ENCODE results near the gene KCNH3. TPM values are rescaled to one million over a fixed set of nuclear protein-coding genes. Genes with fewer than 3 reads are reported as not detected.
"Not testable (repeated sequence)": the region's sequence is repeated elsewhere in the genome, so short reads cannot be mapped to it uniquely, and the experiment has no call there.

KCNH3 gene
- total RNA-seq, 1 donor from 2014 or later = 2.3 TPM

- no peaks in the 10 kb centered on the region for H3K9me3 ChIP-seq
- H3K4me3 ChIP-seq = no peak overlapping the region
- H3K36me3 ChIP-seq = peaks cover 38% of the 10 kb centered on the region
- intact Hi-C loops (cut with DNase I) = no loop called here
- DNase-seq (no peak), ATAC-seq (no peak)
- H3K27me3 ChIP-seq (ENCODE audit: low read depth) = no peaks in the 10 kb centered on the region
- no peaks in the 10 kb centered on the region for H3K4me1 ChIP-seq
- TF ChIP-seq, protein P1, sequence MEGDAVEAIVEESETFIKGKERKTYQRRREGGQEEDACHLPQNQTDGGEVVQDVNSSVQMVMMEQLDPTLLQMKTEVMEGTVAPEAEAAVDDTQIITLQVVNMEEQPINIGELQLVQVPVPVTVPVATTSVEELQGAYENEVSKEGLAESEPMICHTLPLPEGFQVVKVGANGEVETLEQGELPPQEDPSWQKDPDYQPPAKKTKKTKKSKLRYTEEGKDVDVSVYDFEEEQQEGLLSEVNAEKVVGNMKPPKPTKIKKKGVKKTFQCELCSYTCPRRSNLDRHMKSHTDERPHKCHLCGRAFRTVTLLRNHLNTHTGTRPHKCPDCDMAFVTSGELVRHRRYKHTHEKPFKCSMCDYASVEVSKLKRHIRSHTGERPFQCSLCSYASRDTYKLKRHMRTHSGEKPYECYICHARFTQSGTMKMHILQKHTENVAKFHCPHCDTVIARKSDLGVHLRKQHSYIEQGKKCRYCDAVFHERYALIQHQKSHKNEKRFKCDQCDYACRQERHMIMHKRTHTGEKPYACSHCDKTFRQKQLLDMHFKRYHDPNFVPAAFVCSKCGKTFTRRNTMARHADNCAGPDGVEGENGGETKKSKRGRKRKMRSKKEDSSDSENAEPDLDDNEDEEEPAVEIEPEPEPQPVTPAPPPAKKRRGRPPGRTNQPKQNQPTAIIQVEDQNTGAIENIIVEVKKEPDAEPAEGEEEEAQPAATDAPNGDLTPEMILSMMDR (IDR thresholded peaks at IDR 0.05) = no peak
- no peak overlapping the region for H3K27ac ChIP-seq
Observed at GRCh38 chr12:49527361-49528130, 11.3 kb upstream of the KCNH3 start.

DNA sequence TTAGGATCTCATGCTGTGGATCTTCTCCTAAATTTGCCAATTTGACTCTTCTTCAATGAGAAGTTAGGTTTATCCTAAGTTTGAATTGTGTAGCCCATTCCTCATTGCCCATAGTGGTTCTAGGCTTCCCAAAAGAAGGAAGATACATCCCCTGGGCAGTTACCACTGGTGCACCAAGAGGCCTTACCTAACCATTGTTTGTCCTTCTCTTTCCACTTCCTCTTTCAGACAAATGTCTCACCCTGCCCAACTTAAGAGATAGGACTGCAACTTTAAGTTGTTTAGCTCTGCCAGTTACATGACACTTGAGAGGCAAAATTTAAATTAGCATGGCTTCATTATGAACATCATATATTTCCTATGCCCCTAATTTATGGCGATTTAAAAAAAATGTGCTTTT lies 9.4 kb upstream of the KCNH3 start:
- Histone ChIP-seq H3K36me3 (peaks cover 31% of the 10 kb centered on the region), H3K27ac (no peak overlapping the region), H3K9me3 (no peaks in the 10 kb centered on the region), H3K4me3 (no peak overlapping the region), H3K27me3 (ENCODE audit: low read depth) (no peaks in the 10 kb centered on the region), H3K4me1 (no peaks in the 10 kb centered on the region)
- intact Hi-C loops (cut with DNase I) = no loop called here
- no peak for DNase-seq
- peak in 1 of 2 donors; percentile 27 for ATAC-seq
- TF ChIP-seq, protein P1 (IDR thresholded peaks at IDR 0.05) = no peak

DNA sequence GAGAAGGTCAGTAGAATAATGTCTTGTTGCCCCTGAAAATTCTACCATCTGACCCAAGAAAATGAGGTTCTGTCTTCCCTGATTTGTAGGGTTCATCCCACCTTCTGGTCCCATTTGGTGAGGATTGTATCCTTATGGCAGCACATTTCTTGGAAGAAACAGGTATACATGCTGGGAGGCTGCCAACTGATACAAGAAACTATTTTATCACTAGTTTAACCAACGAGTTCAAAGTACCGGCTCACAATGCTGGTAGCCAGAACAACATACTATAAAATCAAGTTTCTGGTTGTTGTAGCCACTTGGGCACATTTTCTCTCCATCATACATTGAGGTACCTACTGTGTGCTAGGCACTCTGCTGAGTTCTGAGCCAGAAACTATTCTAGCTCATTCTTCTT lies 7.1 kb upstream of the KCNH3 start:
- intact Hi-C loops (cut with DNase I) = no loop called here
- DNase-seq = no peak

GRCh38 chr12:49533331-49533730 lies 5.5 kb upstream of the KCNH3 start:
- intact Hi-C loops (cut with DNase I) = no loop called here
- Histone ChIP-seq H3K4me1 (peaks cover 14% of the 10 kb centered on the region), H3K36me3 (no peaks in the 10 kb centered on the region), H3K4me3 (no peak overlapping the region), H3K27ac (no peak overlapping the region), H3K9me3 (no peaks in the 10 kb centered on the region), H3K27me3 (ENCODE audit: low read depth) (peaks cover 30% of the 10 kb centered on the region)
- DNase-seq = no peak
- TF ChIP-seq, protein P1 (IDR thresholded peaks at IDR 0.05) = no peak
- ATAC-seq = no peak

More for the DNA sequence above, 7.1 kb upstream of the KCNH3 start:
- no peak for ATAC-seq
- Histone ChIP-seq H3K9me3 (no peaks in the 10 kb centered on the region), H3K27me3 (ENCODE audit: low read depth) (peaks cover 14% of the 10 kb centered on the region), H3K4me1 (no peaks in the 10 kb centered on the region), H3K27ac (no peak overlapping the region), H3K4me3 (no peak overlapping the region), H3K36me3 (peaks cover 8% of the 10 kb centered on the region)
- TF ChIP-seq, protein P1 (IDR thresholded peaks at IDR 0.05) = no peak

DNA sequence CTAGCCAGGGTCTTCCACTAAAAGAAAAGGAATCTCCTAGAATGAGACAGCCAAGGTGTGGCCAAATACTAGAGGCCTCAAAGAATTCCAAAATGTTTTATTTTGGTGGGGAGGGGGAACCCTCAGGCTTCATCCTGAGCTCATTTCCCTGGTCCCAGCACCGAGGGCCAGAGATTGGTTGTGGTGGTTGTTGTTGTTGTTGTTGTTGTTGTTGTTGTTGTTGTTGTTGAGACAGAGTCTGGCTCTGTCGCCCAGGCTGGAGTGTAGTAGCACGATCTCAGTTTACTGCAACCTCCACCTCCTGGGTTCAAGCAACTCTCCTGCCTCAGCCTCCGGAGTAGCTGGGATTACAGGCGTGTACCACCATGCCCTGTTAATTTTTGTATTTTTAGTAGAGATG lies 4.7 kb upstream of the KCNH3 start:
- H3K27ac ChIP-seq; H3K9me3 ChIP-seq; intact Hi-C loops (cut with DNase I); H3K4me3 ChIP-seq; H3K36me3 ChIP-seq; ATAC-seq; DNase-seq: not testable (repeated sequence)
- Histone ChIP-seq H3K27me3 (ENCODE audit: low read depth) (peaks cover 33% of the 10 kb centered on the region), H3K4me1 (peaks cover 16% of the 10 kb centered on the region)

- Histone ChIP-seq H3K4me3 (no peak overlapping the region), H3K9me3 (no peaks in the 10 kb centered on the region), H3K27ac (no peak overlapping the region), H3K36me3 (no peaks in the 10 kb centered on the region), H3K4me1 (peaks cover 16% of the 10 kb centered on the region), H3K27me3 (ENCODE audit: low read depth) (peaks cover 39% of the 10 kb centered on the region)
- ATAC-seq (no peak), DNase-seq (no peak)
- TF ChIP-seq, protein P1 (IDR thresholded peaks at IDR 0.05) = no peak
- intact Hi-C loops (cut with DNase I) = no loop called here
Observed at GRCh38 chr12:49534731-49535278, 4.0 kb upstream of the KCNH3 start.
